Spleen (tissue), 7 donors: ENCODE results near the gene KLHL22.

Experiments
- CTCF ChIP-seq, 11 experiments: fragments of 200-600 bp in 7 of 11; fragments of 450-650 bp in 4 of 11; sonication (generic) in 4 of 11; IDR thresholded peaks in 8 of 11; conservative IDR thresholded peaks in 3 of 11; 1 replicate in 7 of 11; 2 replicates in 4 of 11; pipeline versions ENCODE4 v1.4.0 to v1.8.0; 2016 to 2021; ENCODE audit warnings: antibody characterized with exemption in 11 of 11, inconsistent platforms in 4 of 11, mild to moderate bottlenecking in 1 of 11
- POLR2A ChIP-seq, 3 donors: fragments of 450-650 bp; IDR thresholded peaks; one replicate each; pipeline ENCODE4 v1.5.1; 2017; ENCODE audit warnings: antibody characterized with exemption in 3 of 3, mild to moderate bottlenecking in 1 of 3
- POLR2AphosphoS5 ChIP-seq, 3 donors: sonication (generic); formaldehyde crosslinking; IDR thresholded peaks; one replicate each; pipeline ENCODE4 v1.5.1; 2017; ENCODE audit warnings: antibody characterized with exemption in 3 of 3
- donor health status: DM: no; HTN: no; CAD: no; lungs with moderate emphysema.
- donor health status: DM: no; HTN: no; CAD: no.
- donor health status: DM: no; HTN: no; CAD: no.

GRCh38 chr22:20510811-20511577, 15.4 kb upstream of the KLHL22 start:
- TF ChIP-seq POLR2AphosphoS5 (IDR thresholded peaks at IDR 0.05) (no peak), CTCF (IDR thresholded peaks at IDR 0.05 in 8 of 11, conservative IDR thresholded peaks at IDR 0.05 in 3 of 11) (no peak), POLR2A (IDR thresholded peaks at IDR 0.05) (no peak)
